Measurements from ENCODE around the gene DARS1.

DNA sequence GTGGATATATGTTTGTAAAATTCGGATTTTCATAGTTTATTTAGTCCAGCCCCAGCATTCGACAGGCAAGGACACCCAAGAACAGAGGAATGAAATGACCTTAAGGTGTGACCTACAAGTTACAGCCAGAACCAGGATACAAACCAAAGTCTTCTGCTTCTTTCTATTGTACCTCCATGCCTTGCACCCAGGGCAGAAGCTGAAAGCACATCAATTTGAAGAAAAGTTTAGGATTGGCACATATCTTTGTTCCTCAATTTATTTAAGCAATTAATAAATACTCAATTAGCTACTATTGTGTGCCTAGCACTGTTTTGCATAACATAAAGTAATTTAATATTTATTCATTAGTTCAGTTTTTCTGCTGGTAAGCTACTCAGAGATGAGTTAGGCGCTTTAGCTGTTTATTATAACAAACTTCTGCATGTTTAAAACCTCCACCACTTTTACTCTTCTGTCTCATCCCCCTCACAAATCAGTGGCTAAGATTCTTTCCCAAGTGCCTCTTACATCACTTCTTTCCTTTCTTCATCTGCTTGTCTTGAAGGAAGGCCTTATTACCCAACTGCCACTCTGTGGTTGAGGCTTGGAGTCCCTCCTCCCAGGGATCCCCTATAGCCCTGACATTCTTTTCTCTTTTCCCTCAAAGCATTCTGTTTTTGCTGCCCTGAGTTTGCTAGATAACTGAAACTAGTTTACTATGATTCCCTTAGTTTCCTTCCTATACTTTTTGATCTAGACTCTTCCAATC is 37.1 kb upstream of the DARS1 start:
- TF ChIP-seq POLR2A (IDR thresholded peaks at IDR 0.05) (no peak), EP300 (IDR thresholded peaks at IDR 0.05) (no peak)
- TF ChIP-seq, protein P1, sequence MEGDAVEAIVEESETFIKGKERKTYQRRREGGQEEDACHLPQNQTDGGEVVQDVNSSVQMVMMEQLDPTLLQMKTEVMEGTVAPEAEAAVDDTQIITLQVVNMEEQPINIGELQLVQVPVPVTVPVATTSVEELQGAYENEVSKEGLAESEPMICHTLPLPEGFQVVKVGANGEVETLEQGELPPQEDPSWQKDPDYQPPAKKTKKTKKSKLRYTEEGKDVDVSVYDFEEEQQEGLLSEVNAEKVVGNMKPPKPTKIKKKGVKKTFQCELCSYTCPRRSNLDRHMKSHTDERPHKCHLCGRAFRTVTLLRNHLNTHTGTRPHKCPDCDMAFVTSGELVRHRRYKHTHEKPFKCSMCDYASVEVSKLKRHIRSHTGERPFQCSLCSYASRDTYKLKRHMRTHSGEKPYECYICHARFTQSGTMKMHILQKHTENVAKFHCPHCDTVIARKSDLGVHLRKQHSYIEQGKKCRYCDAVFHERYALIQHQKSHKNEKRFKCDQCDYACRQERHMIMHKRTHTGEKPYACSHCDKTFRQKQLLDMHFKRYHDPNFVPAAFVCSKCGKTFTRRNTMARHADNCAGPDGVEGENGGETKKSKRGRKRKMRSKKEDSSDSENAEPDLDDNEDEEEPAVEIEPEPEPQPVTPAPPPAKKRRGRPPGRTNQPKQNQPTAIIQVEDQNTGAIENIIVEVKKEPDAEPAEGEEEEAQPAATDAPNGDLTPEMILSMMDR (IDR thresholded peaks at IDR 0.05), result no peak
